AG04450 (cell line): Measurements from ENCODE around the gene PPCS. TPM values are rescaled to one million over a fixed set of nuclear protein-coding genes. Genes with fewer than 3 reads are reported as not detected.

Source experiments
- CTCF ChIA-PET: fragments of 300-600, 350-600 bp; formaldehyde crosslinking; extraction: SDS; loops from one replicate; lab custom pipeline; 2022; ENCODE audit warnings: antibody characterized with exemption, inconsistent platforms; lab: Charles Lee
- POLR2A ChIA-PET: fragments of 350-600 bp; formaldehyde crosslinking; extraction: SDS; loops from one replicate; lab custom pipeline; 2021; ENCODE audit warnings: antibody characterized with exemption, inconsistent platforms; lab: Yijun Ruan, JAX
- DNase-seq: peaks from one replicate; pipeline ENCODE4 v3.0.0-alpha.2; 2011; ENCODE audit warnings: low read depth, low spot score
- H3K27ac ChIP-seq: one replicate; pipeline ENCODE4 v1.5.1; 2012; ENCODE audit warnings: low read depth, low read length, control low read depth
- H3K27me3 ChIP-seq: one replicate; pipeline ENCODE4 v1.6.0; 2012; ENCODE audit warnings: low read length; ENCODE audit not compliant: control insufficient read depth, insufficient read depth
- H3K4me3 ChIP-seq: 2 replicates; pipeline ENCODE4 v1.5.1; 2011; ENCODE audit warnings: mild to moderate bottlenecking, low read depth, low read length, control low read depth
- H3K9me3 ChIP-seq: 2 replicates; pipeline ENCODE4 v1.5.1; 2012; ENCODE audit warnings: low read length; ENCODE audit not compliant: control insufficient read depth, insufficient read depth
- CTCF ChIP-seq: IDR thresholded peaks from 2 replicates; pipeline ENCODE4 v1.5.1; 2011; ENCODE audit warnings: low read depth, low read length, control low read depth, inconsistent platforms
- polyA minus RNA-seq: library from RNA; depleted of rRNA, polyadenylated mRNA; stranded (reverse); fragments of >200 nt; gene quantifications from 2 replicates; pipeline ENCODE4 v1.2.3, GENCODE V29; 2011; rRNA and poly(A)+ RNA removed
- polyA plus RNA-seq: library from polyadenylated mRNA; depleted of rRNA; stranded (reverse); fragments of >200 nt; gene quantifications from 2 replicates; pipeline ENCODE4 v1.2.3, GENCODE V29; 2011; rRNA removed

The PPCS gene
- polyA plus RNA-seq: 25.4 and 36.8 TPM in 2 replicates
- polyA minus RNA-seq: 6.5 and 10.5 TPM in 2 replicates

GRCh38 chr1:42456010-42456753 is at the start of gene PPCS, which contains the start of gene ZMYND12:
Gene PPCS, plus strand, starts transcription at chr1:42456543. Its CDS starts 23 bp downstream, at chr1:42456566.
Gene ZMYND12, minus strand, starts transcription at chr1:42456022. Its CDS starts 25 bp downstream, at chr1:42455997.
- H3K27ac ChIP-seq: peak within 1 kb of the TSS; percentile 73
- peaks cover 11% of the 10 kb centered on the region; the same call in 1 of the 2 replicates for H3K9me3 ChIP-seq
- H3K27me3 ChIP-seq: peaks cover 3% of the 10 kb centered on the region
- CTCF ChIA-PET: no interaction called here
- DNase-seq: peak; percentile 33
- peak within 1 kb of the TSS; percentile 81 for H3K4me3 ChIP-seq
- POLR2A ChIA-PET: no interaction called here
- no peak; the same call in 1 of the 2 replicates for TF ChIP-seq CTCF

GRCh38 chr1:42414551-42415496 is 41.5 kb upstream of the PPCS start:
- CTCF ChIA-PET: no interaction called here

GRCh38 chr1:42417166-42417565 is 39.2 kb upstream of the PPCS start:
- H3K27ac ChIP-seq: no peak overlapping the region
- DNase-seq: no peak
- CTCF ChIA-PET: no interaction called here
- no peaks in the 10 kb centered on the region for H3K9me3 ChIP-seq
- peaks cover 13% of the 10 kb centered on the region for H3K27me3 ChIP-seq
- no peak for TF ChIP-seq CTCF
- POLR2A ChIA-PET: no interaction called here
- H3K4me3 ChIP-seq: no peak overlapping the region

More at GRCh38 chr1:42414551-42415496, 41.5 kb upstream of the PPCS start:
- TF ChIP-seq CTCF: no peak
- Histone ChIP-seq H3K9me3 (no peaks in the 10 kb centered on the region), H3K27ac (no peak overlapping the region), H3K27me3 (peaks cover 13% of the 10 kb centered on the region), H3K4me3 (no peak overlapping the region)
- POLR2A ChIA-PET: no interaction called here
- DNase-seq: no peak

GRCh38 chr1:42418516-42418915 is 37.8 kb upstream of the PPCS start:
- Histone ChIP-seq H3K4me3 (no peak overlapping the region), H3K27me3 (peaks cover 19% of the 10 kb centered on the region), H3K27ac (no peak overlapping the region), H3K9me3 (no peaks in the 10 kb centered on the region)
- POLR2A ChIA-PET: no interaction called here
- no peak for TF ChIP-seq CTCF
- DNase-seq: no peak
- CTCF ChIA-PET: no interaction called here
